H1 (cell line): Measurements from ENCODE around the gene ZNF516.

Experiments
- CEBPB ChIP-seq: IDR thresholded peaks from 2 replicates; pipeline ENCODE4 v1.6.1; 2012; ENCODE audit warnings: low read depth, low read length
- FOSL1 ChIP-seq: IDR thresholded peaks from 2 replicates; pipeline ENCODE4 v1.6.1; 2011; ENCODE audit warnings: mild to moderate bottlenecking, low read depth, low read length, moderate library complexity; ENCODE audit not compliant: insufficient read depth
- GABPA ChIP-seq: IDR thresholded peaks from 2 replicates; pipeline ENCODE4 v1.6.1; 2011; ENCODE audit warnings: mild to moderate bottlenecking, low read length, moderate library complexity, borderline replicate concordance; ENCODE audit not compliant: insufficient read depth
- JUND ChIP-seq: IDR thresholded peaks from 2 replicates; pipeline ENCODE4 v1.6.1; 2011; ENCODE audit warnings: mild to moderate bottlenecking, improper control_type of control experiment, low read length
- KDM5A ChIP-seq: fragments of 200-600 bp; IDR thresholded peaks from 2 replicates; pipeline ENCODE4 v1.7.1; 2012; ENCODE audit warnings: mild to moderate bottlenecking, low read length, inconsistent platforms, mixed read lengths
- MAX ChIP-seq: IDR thresholded peaks from 2 replicates; pipeline ENCODE4 v1.6.1; 2012; ENCODE audit warnings: inconsistent platforms
- POLR2A ChIP-seq, 2 experiments: IDR thresholded peaks; 1 replicate in 1 of 2; 2 replicates in 1 of 2; pipeline ENCODE4 v1.6.1; 2011; ENCODE audit warnings: low read depth in 2 of 2, low read length in 2 of 2, mild to moderate bottlenecking in 2 of 2; ENCODE audit errors: control extremely low read depth in 1 of 2
- POLR2AphosphoS5 ChIP-seq: IDR thresholded peaks from 2 replicates; pipeline ENCODE4 v1.6.1; 2011; ENCODE audit warnings: low read depth, low read length
- TBP ChIP-seq: IDR thresholded peaks from 2 replicates; pipeline ENCODE4 v1.6.1; 2011; ENCODE audit warnings: low read depth, low read length, improper control_type of control experiment
- TF ChIP-seq, protein P1 (sequence below), 3 experiments: IDR thresholded peaks; 1 replicate in 2 of 3; 2 replicates in 1 of 3; pipeline versions ENCODE4 v1.5.1 to v1.6.1; 2011; ENCODE audit warnings: low read length in 3 of 3, mild to moderate bottlenecking in 3 of 3, inconsistent platforms in 2 of 3, low read depth in 1 of 3, moderate library complexity in 1 of 3; ENCODE audit not compliant: insufficient read depth in 1 of 3; ENCODE audit errors: control extremely low read depth in 1 of 3
- TF ChIP-seq, protein P2 (sequence below): IDR thresholded peaks from 2 replicates; pipeline ENCODE4 v1.6.1; 2012; ENCODE audit warnings: low read length, inconsistent platforms

DNA sequence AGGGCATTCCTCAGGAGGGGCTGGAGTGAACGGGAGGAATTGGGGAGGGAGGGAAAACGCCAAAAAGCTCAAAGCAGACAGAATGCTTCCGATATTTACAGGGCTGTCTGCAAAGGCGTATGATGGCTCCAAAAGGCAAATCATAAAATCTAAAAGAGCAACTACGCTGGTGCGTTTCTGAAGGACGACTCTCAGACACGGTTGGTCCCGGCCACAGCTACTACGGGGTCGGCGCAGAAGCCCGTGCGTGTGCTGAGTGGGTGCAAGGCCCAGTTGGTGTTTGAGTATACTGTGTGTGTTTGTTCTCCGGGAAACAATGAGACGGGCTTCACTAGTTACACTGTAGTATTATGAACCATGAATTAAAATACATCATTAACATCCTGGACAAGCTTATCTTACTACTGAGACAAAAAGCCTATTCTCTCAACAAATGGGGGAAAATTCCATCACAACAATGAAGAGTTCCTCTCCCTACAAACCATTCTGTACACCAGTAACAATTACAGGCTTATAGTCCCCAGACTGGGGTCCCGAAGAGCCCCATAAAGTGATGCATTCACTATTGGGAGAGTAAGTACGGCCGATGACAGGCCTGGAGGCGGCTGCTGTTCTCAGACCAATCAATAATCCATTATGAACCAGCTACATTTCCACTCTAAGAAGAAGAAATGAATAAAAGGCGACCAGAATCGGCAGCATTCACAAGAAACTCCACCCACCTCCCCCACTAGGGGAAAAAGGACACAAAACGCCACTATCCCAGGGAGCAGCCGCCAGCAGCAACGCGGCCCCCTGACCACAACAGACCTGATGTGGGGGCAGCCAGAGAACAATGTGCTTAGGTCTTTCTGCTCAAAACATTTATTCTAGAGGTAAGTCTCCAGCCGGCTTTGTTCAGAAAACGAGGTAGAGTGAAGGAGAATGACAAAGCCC is 43.4 kb downstream of the ZNF516 start:
- TF ChIP-seq POLR2A (IDR thresholded peaks at IDR 0.05; ENCODE audit: control extremely low read depth in 1 of 2, low read depth in 2 of 2, low read length in 2 of 2) (no peak), MAX (no peak), CEBPB (no peak), JUND (no peak), FOSL1 (no peak), KDM5A (no peak), TBP (no peak), GABPA (no peak), POLR2AphosphoS5 (no peak)
- TF ChIP-seq, protein P1, sequence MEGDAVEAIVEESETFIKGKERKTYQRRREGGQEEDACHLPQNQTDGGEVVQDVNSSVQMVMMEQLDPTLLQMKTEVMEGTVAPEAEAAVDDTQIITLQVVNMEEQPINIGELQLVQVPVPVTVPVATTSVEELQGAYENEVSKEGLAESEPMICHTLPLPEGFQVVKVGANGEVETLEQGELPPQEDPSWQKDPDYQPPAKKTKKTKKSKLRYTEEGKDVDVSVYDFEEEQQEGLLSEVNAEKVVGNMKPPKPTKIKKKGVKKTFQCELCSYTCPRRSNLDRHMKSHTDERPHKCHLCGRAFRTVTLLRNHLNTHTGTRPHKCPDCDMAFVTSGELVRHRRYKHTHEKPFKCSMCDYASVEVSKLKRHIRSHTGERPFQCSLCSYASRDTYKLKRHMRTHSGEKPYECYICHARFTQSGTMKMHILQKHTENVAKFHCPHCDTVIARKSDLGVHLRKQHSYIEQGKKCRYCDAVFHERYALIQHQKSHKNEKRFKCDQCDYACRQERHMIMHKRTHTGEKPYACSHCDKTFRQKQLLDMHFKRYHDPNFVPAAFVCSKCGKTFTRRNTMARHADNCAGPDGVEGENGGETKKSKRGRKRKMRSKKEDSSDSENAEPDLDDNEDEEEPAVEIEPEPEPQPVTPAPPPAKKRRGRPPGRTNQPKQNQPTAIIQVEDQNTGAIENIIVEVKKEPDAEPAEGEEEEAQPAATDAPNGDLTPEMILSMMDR (IDR thresholded peaks at IDR 0.05; ENCODE audit: control extremely low read depth in 1 of 3, insufficient read depth in 1 of 3, low read depth in 1 of 3, low read length in 3 of 3) = no peak
- TF ChIP-seq, protein P2, sequence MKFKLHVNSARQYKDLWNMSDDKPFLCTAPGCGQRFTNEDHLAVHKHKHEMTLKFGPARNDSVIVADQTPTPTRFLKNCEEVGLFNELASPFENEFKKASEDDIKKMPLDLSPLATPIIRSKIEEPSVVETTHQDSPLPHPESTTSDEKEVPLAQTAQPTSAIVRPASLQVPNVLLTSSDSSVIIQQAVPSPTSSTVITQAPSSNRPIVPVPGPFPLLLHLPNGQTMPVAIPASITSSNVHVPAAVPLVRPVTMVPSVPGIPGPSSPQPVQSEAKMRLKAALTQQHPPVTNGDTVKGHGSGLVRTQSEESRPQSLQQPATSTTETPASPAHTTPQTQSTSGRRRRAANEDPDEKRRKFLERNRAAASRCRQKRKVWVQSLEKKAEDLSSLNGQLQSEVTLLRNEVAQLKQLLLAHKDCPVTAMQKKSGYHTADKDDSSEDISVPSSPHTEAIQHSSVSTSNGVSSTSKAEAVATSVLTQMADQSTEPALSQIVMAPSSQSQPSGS = no peak
